Suprapubic skin (tissue), 4 donors: ENCODE measurements around the gene POLA2.

Source experiments
- CTCF ChIP-seq, 2 donors: fragments of 200-600 bp in 1 of 2; fragments of 450-650 bp in 1 of 2; sonication (generic) in 1 of 2; IDR thresholded peaks; one replicate each; pipeline ENCODE4 v1.5.1; 2016 to 2019; ENCODE audit warnings: antibody characterized with exemption in 2 of 2, mild to moderate bottlenecking in 1 of 2, moderate library complexity in 1 of 2
- POLR2A ChIP-seq, 2 donors: fragments of 450-650 bp; IDR thresholded peaks; one replicate each; pipeline ENCODE4 v1.6.1; 2017; ENCODE audit warnings: antibody characterized with exemption in 2 of 2, mild to moderate bottlenecking in 2 of 2, moderate library complexity in 2 of 2
- POLR2AphosphoS5 ChIP-seq, 3 donors: sonication (generic); formaldehyde crosslinking; IDR thresholded peaks; one replicate each; pipeline ENCODE4 v1.6.1; 2017; ENCODE audit warnings: antibody characterized with exemption in 3 of 3

GRCh38 chr11:65213322-65214211, 48.2 kb upstream of the POLA2 start:
- TF ChIP-seq POLR2A (IDR thresholded peaks at IDR 0.05) (no peak), CTCF (IDR thresholded peaks at IDR 0.05) (no peak), POLR2AphosphoS5 (IDR thresholded peaks at IDR 0.05) (no peak)
